Vagina (tissue), 2 donors: Measurements from ENCODE around the gene USF2.

ENCODE experiments used
- CTCF ChIP-seq, 3 experiments: fragments of 450-650 bp in 2 of 3; fragments of 200-600 bp in 1 of 3; sonication (generic) in 1 of 3; IDR thresholded peaks; one replicate each; pipeline ENCODE4 v1.5.1; 2017 to 2019; ENCODE audit warnings: antibody characterized with exemption in 3 of 3, mild to moderate bottlenecking in 2 of 3, moderate library complexity in 2 of 3
- POLR2A ChIP-seq, 2 donors: fragments of 450-650 bp; IDR thresholded peaks; one replicate each; pipeline ENCODE4 v1.6.1; 2017; ENCODE audit warnings: antibody characterized with exemption in 2 of 2, mild to moderate bottlenecking in 2 of 2, moderate library complexity in 2 of 2

- TF ChIP-seq CTCF (IDR thresholded peaks at IDR 0.05): no peak
- no peak for TF ChIP-seq POLR2A (IDR thresholded peaks at IDR 0.05)
Observed at GRCh38 chr19:35310811-35311465, 42.2 kb downstream of the USF2 start.
